OCI-LY7 (cell line): ENCODE data around the gene PLPP3. TPM values are rescaled to one million over a fixed set of nuclear protein-coding genes. Genes with fewer than 3 reads are reported as not detected.

ENCODE experiments used
- BruUV-seq: library from RNA; stranded (reverse); fragments of 400-500 nt; replicated peaks from 2 replicates; lab custom pipeline; 2021; lab: Mats Ljungman, UMichigan
- CTCF ChIA-PET: fragments of 300-600 bp; sonication (Branson Sonifier 250); formaldehyde crosslinking; loops from one replicate; lab custom pipeline; 2022; ENCODE audit warnings: antibody characterized with exemption; ENCODE audit not compliant: unreplicated experiment; lab: Charles Lee
- POLR2A ChIA-PET: fragments of 300-600 bp; sonication (Branson Sonifier 250); formaldehyde crosslinking; loops from one replicate; lab custom pipeline; 2022; ENCODE audit warnings: antibody characterized with exemption; lab: Charles Lee
- DNase-seq: peaks from one replicate; pipeline ENCODE4 v3.0.0-alpha.2; 2015; ENCODE audit warnings: low spot score
- H2AFZ ChIP-seq: fragments of 200-600 bp; sonication (generic), shearing (Covaris generic); 2 replicates; pipeline ENCODE4 v1.6.1; 2014; ENCODE audit warnings: mild to moderate bottlenecking, antibody characterized with exemption, low read length, moderate library complexity
- H3K27ac ChIP-seq: fragments of 200-600 bp; sonication (generic); 2 replicates; pipeline ENCODE4 v1.5.1; 2014; ENCODE audit warnings: mixed run types, low read depth, mild to moderate bottlenecking, moderate library complexity, low read length, inconsistent platforms; ENCODE audit not compliant: poor library complexity, severe bottlenecking
- H3K36me3 ChIP-seq: fragments of 200-600 bp; sonication (generic); 2 replicates; pipeline ENCODE4 v1.6.1; 2014; ENCODE audit warnings: mild to moderate bottlenecking, antibody characterized with exemption, low read length, moderate library complexity, mixed read lengths; ENCODE audit not compliant: insufficient read depth
- H3K4me1 ChIP-seq: fragments of 200-600 bp; sonication (generic); 2 replicates; pipeline ENCODE4 v1.5.1; 2014; ENCODE audit warnings: mild to moderate bottlenecking, low read length; ENCODE audit not compliant: insufficient read depth, poor library complexity, severe bottlenecking
- H3K4me2 ChIP-seq: fragments of 200-600 bp; sonication (generic); 2 replicates; pipeline ENCODE4 v1.6.1; 2014; ENCODE audit warnings: mild to moderate bottlenecking, low read length
- H3K4me3 ChIP-seq: fragments of 200-600 bp; sonication (generic); 2 replicates; pipeline ENCODE4 v1.5.1; 2014; ENCODE audit warnings: mild to moderate bottlenecking, low read depth, low read length; ENCODE audit not compliant: poor library complexity, severe bottlenecking
- H3K79me2 ChIP-seq: fragments of 200-600 bp; sonication (generic); 2 replicates; pipeline ENCODE4 v1.6.1; 2016; ENCODE audit warnings: low read depth, mild to moderate bottlenecking, low read length, moderate library complexity, mixed read lengths; ENCODE audit not compliant: insufficient read depth
- H3K9me2 ChIP-seq: fragments of 200-600 bp; sonication (generic); 2 replicates; pipeline ENCODE4 v1.6.1; 2016; ENCODE audit warnings: mild to moderate bottlenecking, low read length, mixed read lengths; ENCODE audit not compliant: insufficient read depth
- H3K9me3 ChIP-seq: fragments of 200-600 bp; sonication (generic); 2 replicates; pipeline ENCODE4 v1.6.1; 2014; ENCODE audit warnings: mild to moderate bottlenecking, mixed run types, low read length, mixed read lengths
- H4K20me1 ChIP-seq: fragments of 200-600 bp; sonication (generic); 2 replicates; pipeline ENCODE4 v1.6.1; 2014; ENCODE audit warnings: mild to moderate bottlenecking, antibody characterized with exemption, low read length, moderate library complexity, mixed read lengths; ENCODE audit not compliant: insufficient read depth
- EZH2phosphoT487 ChIP-seq: fragments of 200-600 bp; sonication (generic); IDR thresholded peaks from 2 replicates; pipeline ENCODE4 v1.6.1; 2018; ENCODE audit warnings: low read depth, borderline replicate concordance, mild to moderate bottlenecking, mixed run types, antibody characterized with exemption, low read length, moderate library complexity, mixed read lengths
- intact Hi-C: fragments of 100-400 bp; cut with micrococcal nuclease; formaldehyde crosslinking; loops from one replicate; pipeline ENCODE4 v1.10.0; 2022; ENCODE audit not compliant: unreplicated experiment
- total RNA-seq, 2 experiments: library from RNA; depleted of rRNA in 1 of 2; stranded (reverse); fragments of >200 nt in 1 of 2; shearing (Covaris generic) in 1 of 2; gene quantifications; 2 replicates each; pipeline ENCODE4 v1.2.3, GENCODE V29; 2014 to 2022
- TF ChIP-seq, protein P1 (sequence below): fragments of 200-600 bp; sonication (generic); conservative IDR thresholded peaks from 2 replicates; pipeline ENCODE4 v1.5.1; 2014; ENCODE audit warnings: mild to moderate bottlenecking, antibody characterized with exemption, low read length, moderate library complexity, mixed read lengths

The PLPP3 gene
- total RNA-seq, 2 experiments from 2014 or later: 0.92 to 1.7 TPM

DNA sequence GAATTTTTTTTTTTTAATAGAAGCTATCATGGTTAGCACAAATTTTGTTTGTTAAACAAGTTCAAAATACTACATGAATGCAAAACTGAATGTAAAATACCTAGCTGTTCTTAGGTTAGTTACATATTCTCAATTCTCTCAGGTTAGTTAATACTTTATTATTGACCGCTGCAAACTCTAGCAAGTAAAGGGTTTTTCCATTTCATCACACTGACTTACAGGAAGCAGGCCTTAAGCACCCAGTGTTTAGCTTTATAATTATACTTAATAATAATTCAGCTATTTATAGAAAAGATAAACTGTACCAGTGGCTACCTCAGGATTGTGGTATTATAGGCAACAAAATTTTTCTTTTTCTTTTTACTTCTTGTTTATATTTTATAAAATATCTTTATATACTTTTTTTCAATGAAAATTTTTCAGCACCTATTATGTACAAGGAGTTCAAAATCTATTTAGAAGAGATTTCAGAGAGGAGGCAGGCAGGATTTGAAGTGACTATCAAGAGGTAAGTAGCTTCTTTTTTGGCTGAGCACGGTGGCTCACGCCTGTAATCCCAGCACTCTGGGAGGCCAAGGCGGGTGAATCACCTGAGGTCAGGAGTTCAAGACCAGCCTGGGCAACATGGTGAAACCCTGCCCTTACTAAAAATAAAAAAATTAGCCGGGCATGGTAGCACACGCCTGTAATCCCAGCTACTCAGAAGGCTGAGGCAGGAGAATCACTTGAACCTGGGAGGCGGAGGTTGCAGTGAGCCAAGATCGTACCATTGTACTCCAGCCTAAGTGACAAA lies 17.9 kb downstream of the PLPP3 start:
- no peak overlapping the region for H3K4me3 ChIP-seq
- no peaks in the 10 kb centered on the region for H4K20me1 ChIP-seq
- H3K9me3 ChIP-seq: no peaks in the 10 kb centered on the region
- H3K27ac ChIP-seq: no peak overlapping the region
- no peaks in the 10 kb centered on the region for H3K36me3 ChIP-seq
- H3K79me2 ChIP-seq: no peaks in the 10 kb centered on the region
- BruUV-seq: no TSS peak
- H3K4me1 ChIP-seq: peaks cover 34% of the 10 kb centered on the region
- H3K9me2 ChIP-seq: no peaks in the 10 kb centered on the region
- ChIA-PET POLR2A (interaction anchor here (0.6 to 1.5 kb wide), 13 partner anchors 9 to 196 kb away, joined by 3 to 10 read pairs (median 3); no protein-coding TSS in a partner anchor), CTCF (interaction anchor here (0.8 kb wide), 1 partner anchor 161 kb away, joined by 3 read pairs; no protein-coding TSS in a partner anchor)
- H2AFZ ChIP-seq: no peak overlapping the region
- DNase-seq: no peak
- intact Hi-C loops: no loop called here
- TF ChIP-seq EZH2phosphoT487: no peak
- TF ChIP-seq, protein P1, sequence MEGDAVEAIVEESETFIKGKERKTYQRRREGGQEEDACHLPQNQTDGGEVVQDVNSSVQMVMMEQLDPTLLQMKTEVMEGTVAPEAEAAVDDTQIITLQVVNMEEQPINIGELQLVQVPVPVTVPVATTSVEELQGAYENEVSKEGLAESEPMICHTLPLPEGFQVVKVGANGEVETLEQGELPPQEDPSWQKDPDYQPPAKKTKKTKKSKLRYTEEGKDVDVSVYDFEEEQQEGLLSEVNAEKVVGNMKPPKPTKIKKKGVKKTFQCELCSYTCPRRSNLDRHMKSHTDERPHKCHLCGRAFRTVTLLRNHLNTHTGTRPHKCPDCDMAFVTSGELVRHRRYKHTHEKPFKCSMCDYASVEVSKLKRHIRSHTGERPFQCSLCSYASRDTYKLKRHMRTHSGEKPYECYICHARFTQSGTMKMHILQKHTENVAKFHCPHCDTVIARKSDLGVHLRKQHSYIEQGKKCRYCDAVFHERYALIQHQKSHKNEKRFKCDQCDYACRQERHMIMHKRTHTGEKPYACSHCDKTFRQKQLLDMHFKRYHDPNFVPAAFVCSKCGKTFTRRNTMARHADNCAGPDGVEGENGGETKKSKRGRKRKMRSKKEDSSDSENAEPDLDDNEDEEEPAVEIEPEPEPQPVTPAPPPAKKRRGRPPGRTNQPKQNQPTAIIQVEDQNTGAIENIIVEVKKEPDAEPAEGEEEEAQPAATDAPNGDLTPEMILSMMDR: no peak
- H3K4me2 ChIP-seq: no peak overlapping the region

DNA sequence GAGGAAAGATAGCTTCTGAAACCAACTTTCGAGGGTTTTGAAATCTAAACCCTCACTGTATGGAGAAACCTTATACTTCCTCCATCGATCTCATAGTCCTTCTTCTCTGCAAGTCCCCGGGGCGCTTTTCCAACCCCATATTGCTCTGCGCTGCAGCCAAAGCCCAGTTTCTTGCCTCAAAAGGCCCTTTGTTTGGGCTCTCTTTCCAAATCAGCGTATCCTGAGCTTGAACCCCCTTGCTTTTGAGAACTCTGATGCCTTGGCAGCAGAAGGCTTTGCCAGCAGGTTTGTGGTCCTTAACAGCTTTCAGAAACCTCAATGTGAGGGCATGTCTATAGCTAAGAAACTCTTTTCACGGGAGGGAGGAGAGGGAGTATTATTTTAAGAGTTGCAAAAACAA lies 21.6 kb downstream of the PLPP3 start:
- intact Hi-C loops: no loop called here
- Histone ChIP-seq H4K20me1 (no peaks in the 10 kb centered on the region), H3K36me3 (no peaks in the 10 kb centered on the region), H3K4me1 (peaks cover 36% of the 10 kb centered on the region), H3K4me2 (no peak overlapping the region), H3K79me2 (no peaks in the 10 kb centered on the region), H3K9me2 (no peaks in the 10 kb centered on the region), H2AFZ (no peak overlapping the region), H3K9me3 (no peaks in the 10 kb centered on the region), H3K4me3 (no peak overlapping the region), H3K27ac (no peak overlapping the region)
- TF ChIP-seq, protein P1: no peak
- no peak for TF ChIP-seq EZH2phosphoT487
- ChIA-PET POLR2A (interaction anchor here (0.7 to 1.9 kb wide), 6 partner anchors 9 to 26 kb away, joined by 3 to 8 read pairs (median 7); no protein-coding TSS in a partner anchor), CTCF (no interaction called here)
- no peak for DNase-seq
- BruUV-seq: no TSS peak

DNA sequence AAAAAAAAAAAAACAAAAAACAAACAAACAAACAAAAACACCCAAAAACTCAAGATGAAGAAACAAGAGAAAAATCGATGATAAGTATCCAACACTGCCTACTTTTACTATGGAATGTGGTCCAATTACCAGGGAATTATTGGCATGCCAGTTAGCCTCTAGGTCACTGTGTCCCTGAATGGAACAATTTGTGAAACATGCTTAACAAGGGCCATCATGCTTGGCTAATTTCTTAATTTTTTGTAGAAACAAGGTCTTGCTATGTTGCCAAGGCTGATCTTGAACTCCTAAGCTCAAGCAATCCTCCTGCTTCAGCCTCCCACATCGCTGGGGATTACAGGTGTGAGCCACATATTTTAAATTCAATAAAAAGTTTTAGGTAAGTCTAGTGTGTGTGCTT lies 23.9 kb downstream of the PLPP3 start:
- Histone ChIP-seq H4K20me1 (no peaks in the 10 kb centered on the region), H3K4me1 (peaks cover 29% of the 10 kb centered on the region), H3K4me2 (peak overlapping the region; percentile 59), H2AFZ (peak overlapping the region; percentile 80), H3K4me3 (peak overlapping the region; percentile 7), H3K27ac (peak overlapping the region; percentile 14), H3K9me2 (no peaks in the 10 kb centered on the region), H3K36me3 (no peaks in the 10 kb centered on the region), H3K79me2 (no peaks in the 10 kb centered on the region), H3K9me3 (no peaks in the 10 kb centered on the region)
- no TSS peak for BruUV-seq
- CTCF ChIA-PET: no interaction called here
- TF ChIP-seq EZH2phosphoT487: no peak
- TF ChIP-seq, protein P1: no peak
- POLR2A ChIA-PET: no interaction called here
- intact Hi-C loops: no loop called here
- no peak for DNase-seq
